Neural cell (in vitro differentiated cells): ENCODE results near the gene C1orf198.

Experiments
- CTCF ChIP-seq: fragments of 450-650 bp; IDR thresholded peaks from 2 replicates; pipeline ENCODE4 v1.5.1; 2014; ENCODE audit warnings: antibody characterized with exemption, mild to moderate bottlenecking, moderate library complexity; ENCODE audit not compliant: poor library complexity, severe bottlenecking
- REST ChIP-seq: IDR thresholded peaks from 2 replicates; pipeline ENCODE4 v1.6.1; 2012; ENCODE audit warnings: borderline replicate concordance
- SMC3 ChIP-seq: fragments of 450-650 bp; conservative IDR thresholded peaks from 2 replicates; pipeline ENCODE4 v1.6.1; 2014; ENCODE audit warnings: antibody characterized with exemption, mild to moderate bottlenecking, moderate library complexity; ENCODE audit not compliant: poor library complexity
- TAF1 ChIP-seq: IDR thresholded peaks from 2 replicates; pipeline ENCODE4 v1.6.1; 2012; ENCODE audit warnings: low read depth

GRCh38 chr1:230818367-230818766 is 50.0 kb downstream of the C1orf198 start:
- no peak for TF ChIP-seq CTCF
- no peak for TF ChIP-seq REST
- TF ChIP-seq TAF1 = no peak
- no peak for TF ChIP-seq SMC3
